ENCODE measurements around the gene R3HDM1. TPM values are rescaled to one million over a fixed set of nuclear protein-coding genes. Genes with fewer than 3 reads are reported as not detected.

Gene R3HDM1
- total RNA-seq, 4 donors from 2014 or later = 24.0 to 40.4 (median 30.4) TPM

GRCh38 chr2:135657806-135658582, 126.7 kb downstream of the R3HDM1 start:
- TF ChIP-seq POLR2A (IDR thresholded peaks at IDR 0.05) (no peak), CTCF (IDR thresholded peaks at IDR 0.05) (no peak)
- DNase-seq = no peak
- H3K9me3 ChIP-seq = no peaks in the 10 kb centered on the region
- intact Hi-C loops (cut with DNase I) = no loop called here
- no peak overlapping the region for H3K4me3 ChIP-seq (replicated peaks in 1 of 3)
- no peaks in the 10 kb centered on the region for H3K27me3 ChIP-seq
- H3K36me3 ChIP-seq = no peaks in the 10 kb centered on the region
- no peak overlapping the region for H3K27ac ChIP-seq
- H3K4me1 ChIP-seq = no peaks in the 10 kb centered on the region
- WGBS, 2 donors = 92 to 94% methylated on average over 12 of the region's 12 CpGs

- no peak for DNase-seq
- no peaks in the 10 kb centered on the region for H3K27me3 ChIP-seq
- H3K4me3 ChIP-seq (replicated peaks in 1 of 3) = no peak overlapping the region
- TF ChIP-seq POLR2A (IDR thresholded peaks at IDR 0.05) = no peak
- TF ChIP-seq CTCF (IDR thresholded peaks at IDR 0.05) = no peak
- H3K4me1 ChIP-seq = peaks cover 12 to 21% of the 10 kb centered on the region in 2 donors
- no peaks in the 10 kb centered on the region for H3K36me3 ChIP-seq
- intact Hi-C loops (cut with DNase I) = no loop called here
- 93 to 96% methylated on average over 1 of the region's 1 CpG for WGBS, 2 donors
- H3K27ac ChIP-seq = no peak overlapping the region
- H3K9me3 ChIP-seq = no peaks in the 10 kb centered on the region
These were observed 130.8 kb downstream of the R3HDM1 start for GRCh38 chr2:135662088-135662487.

- Histone ChIP-seq H3K4me3 (replicated peaks in 1 of 3) (no peak overlapping the region), H3K27ac (peak overlapping the region in 1 of 3 donors; percentile 15), H3K36me3 (no peaks in the 10 kb centered on the region), H3K4me1 (peaks cover 14 to 31% of the 10 kb centered on the region in 2 donors), H3K9me3 (no peaks in the 10 kb centered on the region), H3K27me3 (no peaks in the 10 kb centered on the region)
- intact Hi-C loops (cut with DNase I) = no loop called here
- TF ChIP-seq POLR2A (IDR thresholded peaks at IDR 0.05) (no peak), CTCF (IDR thresholded peaks at IDR 0.05) (no peak)
- no peak for DNase-seq
These were observed 131.9 kb downstream of the R3HDM1 start for GRCh38 chr2:135663148-135663700.

- Histone ChIP-seq H3K27me3 (no peaks in the 10 kb centered on the region), H3K9me3 (no peaks in the 10 kb centered on the region), H3K36me3 (no peaks in the 10 kb centered on the region), H3K4me3 (replicated peaks in 1 of 3) (no peak overlapping the region), H3K4me1 (peaks cover 23 to 35% of the 10 kb centered on the region in 2 donors), H3K27ac (peak overlapping the region; percentile 30 to 65 (median 37))
- intact Hi-C loops (cut with DNase I) = no loop called here
- no peak for DNase-seq
- TF ChIP-seq POLR2A (IDR thresholded peaks at IDR 0.05) (no peak), CTCF (IDR thresholded peaks at IDR 0.05) (no peak)
These were observed 133.4 kb downstream of the R3HDM1 start for GRCh38 chr2:135664623-135665068.

GRCh38 chr2:135667045-135667444, 135.8 kb downstream of the R3HDM1 start:
- no peaks in the 10 kb centered on the region for H3K9me3 ChIP-seq
- peak overlapping the region in 2 of 3 donors; percentile 34 to 42 for H3K27ac ChIP-seq
- no peaks in the 10 kb centered on the region for H3K27me3 ChIP-seq
- no peaks in the 10 kb centered on the region for H3K36me3 ChIP-seq
- intact Hi-C loops (cut with DNase I) = no loop called here
- peaks cover 23 to 35% of the 10 kb centered on the region in 2 donors for H3K4me1 ChIP-seq
- no peak overlapping the region for H3K4me3 ChIP-seq (replicated peaks in 1 of 3)
- DNase-seq = no peak
- TF ChIP-seq POLR2A (IDR thresholded peaks at IDR 0.05) = no peak
- TF ChIP-seq CTCF (IDR thresholded peaks at IDR 0.05) = no peak

All from thyroid gland (tissue), 4 donors.